Stomach smooth muscle (tissue), 2 donors: Measurements from ENCODE around the gene OSTC.

Experiments used
- H3K27ac ChIP-seq: one replicate; pipeline ENCODE4 v1.7.0; 2013; ENCODE audit warnings: mild to moderate bottlenecking, low read length, inconsistent platforms
- H3K27me3 ChIP-seq, 2 donors: one replicate each; pipeline ENCODE4 v1.7.0; 2013; ENCODE audit warnings: low read length in 2 of 2; ENCODE audit not compliant: insufficient read depth in 2 of 2, control insufficient read depth in 1 of 2
- H3K36me3 ChIP-seq, 2 donors: one replicate each; pipeline ENCODE4 v1.7.0; 2013; ENCODE audit warnings: low read length in 2 of 2; ENCODE audit not compliant: control insufficient read depth in 2 of 2, insufficient read depth in 2 of 2
- H3K4me1 ChIP-seq: one replicate; pipeline ENCODE4 v1.7.0; 2013; ENCODE audit warnings: low read length; ENCODE audit not compliant: control insufficient read depth, insufficient read depth
- H3K4me3 ChIP-seq, 2 donors: one replicate each; pipeline ENCODE4 v1.7.0; 2013; ENCODE audit warnings: low read length in 2 of 2
- H3K9ac ChIP-seq, 2 donors: one replicate each; pipeline ENCODE4 v1.7.0; 2013; ENCODE audit warnings: low read length in 2 of 2, mild to moderate bottlenecking in 1 of 2
- H3K9me3 ChIP-seq, 2 donors: one replicate each; pipeline ENCODE4 v1.7.0; 2013; ENCODE audit warnings: low read length in 2 of 2; ENCODE audit not compliant: control insufficient read depth in 2 of 2
- donor health status: healthy.
- donor health status: Pancreatic carcinoma.

Gene OSTC

DNA sequence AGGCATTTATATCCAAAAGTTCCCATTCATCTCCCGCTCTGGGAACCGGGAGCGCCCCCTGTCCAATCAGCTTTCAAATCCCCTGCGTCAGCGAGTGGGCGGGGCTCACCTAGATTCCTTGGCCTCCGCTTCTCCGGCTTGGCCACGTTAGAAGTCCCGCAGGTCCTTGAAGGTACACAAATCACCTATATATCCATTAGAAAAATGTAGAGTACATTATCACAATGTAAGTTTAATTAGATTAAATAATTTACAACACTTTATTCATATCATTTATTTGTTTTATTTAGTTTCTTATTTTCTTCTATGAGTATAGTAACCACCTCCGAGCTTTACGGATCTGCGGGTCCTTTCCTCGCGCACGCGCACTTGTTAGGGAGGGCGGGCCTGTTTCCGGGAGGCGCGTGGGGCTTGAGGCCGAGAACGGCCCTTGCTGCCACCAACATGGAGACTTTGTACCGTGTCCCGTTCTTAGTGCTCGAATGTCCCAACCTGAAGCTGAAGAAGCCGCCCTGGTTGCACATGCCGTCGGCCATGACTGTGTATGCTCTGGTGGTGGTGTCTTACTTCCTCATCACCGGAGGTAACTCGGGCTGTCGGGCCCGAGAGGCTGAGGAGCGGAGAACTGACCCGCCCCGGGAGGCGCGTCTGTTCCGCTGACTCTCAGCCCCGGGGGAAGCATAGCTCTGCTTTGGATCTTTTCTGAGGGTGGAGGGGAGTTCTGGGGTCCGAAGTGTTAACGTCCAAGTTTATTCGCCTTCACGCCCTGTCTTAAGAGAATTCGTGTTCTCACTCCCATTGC, at the start of gene OSTC:
Gene OSTC, plus strand, starts transcription at position 388 of the 802 bp plus-strand sequence. Its CDS starts 57 bp downstream, at position 445.
- Histone ChIP-seq H3K27me3 (no peaks in the 10 kb centered on the region), H3K36me3 (no peaks in the 10 kb centered on the region)

DNA sequence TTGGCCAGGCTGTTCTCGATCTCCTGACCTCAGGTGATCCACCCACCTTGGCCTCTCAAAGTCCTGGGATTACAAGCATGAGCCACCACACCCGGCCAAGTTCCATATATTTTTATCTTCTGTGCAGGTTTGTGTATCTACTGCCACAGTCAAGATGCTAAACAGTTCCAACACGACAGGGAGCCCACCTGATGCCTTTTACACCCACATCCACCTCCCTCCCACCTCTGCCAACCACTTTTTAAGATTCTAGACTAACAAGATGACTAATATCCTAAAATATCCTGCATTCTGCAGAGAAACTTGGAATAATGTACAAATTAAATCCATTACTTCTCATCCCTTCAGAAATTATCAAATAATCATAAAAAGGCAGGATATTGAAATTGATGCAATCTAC, 49.3 kb upstream of the OSTC start:
- H3K4me3 ChIP-seq, result no peak overlapping the region
- no peaks in the 10 kb centered on the region for H3K36me3 ChIP-seq
- no peak overlapping the region for H3K27ac ChIP-seq
- H3K9me3 ChIP-seq, result no peaks in the 10 kb centered on the region
- H3K9ac ChIP-seq, result no peak overlapping the region
- no peaks in the 10 kb centered on the region for H3K27me3 ChIP-seq
- no peaks in the 10 kb centered on the region for H3K4me1 ChIP-seq

More for the DNA sequence above, at the start of gene OSTC:
- Histone ChIP-seq H3K9ac (peak within 1 kb of the TSS; percentile 74 to 83), H3K27ac (peak within 1 kb of the TSS; percentile 83), H3K4me1 (no peaks in the 10 kb centered on the region), H3K4me3 (peak within 1 kb of the TSS; percentile 79 to 84), H3K9me3 (no peaks in the 10 kb centered on the region)

DNA sequence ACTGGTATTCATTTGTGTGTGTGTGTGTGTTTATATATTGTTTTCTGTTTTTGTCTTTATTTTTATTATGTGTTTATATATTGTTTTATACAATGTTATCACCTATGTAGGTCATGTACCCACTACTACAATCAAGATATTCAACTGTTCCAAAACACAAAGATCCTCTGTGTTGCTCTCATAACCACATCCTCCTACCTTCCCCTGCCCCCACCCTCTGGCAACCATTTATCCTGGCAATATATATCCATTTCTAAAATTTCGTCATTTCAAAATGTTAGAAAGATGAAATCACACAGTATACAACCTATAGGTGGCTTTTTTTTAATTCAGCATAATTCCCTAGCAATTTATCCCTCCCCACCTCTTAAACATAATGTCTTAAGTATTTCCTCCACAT, 48.9 kb upstream of the OSTC start:
- no peak overlapping the region for H3K4me3 ChIP-seq
- H3K9me3 ChIP-seq, result no peaks in the 10 kb centered on the region
- no peaks in the 10 kb centered on the region for H3K4me1 ChIP-seq
- H3K9ac ChIP-seq, result no peak overlapping the region
- H3K27ac ChIP-seq, result no peak overlapping the region
- H3K36me3 ChIP-seq, result no peaks in the 10 kb centered on the region
- no peaks in the 10 kb centered on the region for H3K27me3 ChIP-seq

DNA sequence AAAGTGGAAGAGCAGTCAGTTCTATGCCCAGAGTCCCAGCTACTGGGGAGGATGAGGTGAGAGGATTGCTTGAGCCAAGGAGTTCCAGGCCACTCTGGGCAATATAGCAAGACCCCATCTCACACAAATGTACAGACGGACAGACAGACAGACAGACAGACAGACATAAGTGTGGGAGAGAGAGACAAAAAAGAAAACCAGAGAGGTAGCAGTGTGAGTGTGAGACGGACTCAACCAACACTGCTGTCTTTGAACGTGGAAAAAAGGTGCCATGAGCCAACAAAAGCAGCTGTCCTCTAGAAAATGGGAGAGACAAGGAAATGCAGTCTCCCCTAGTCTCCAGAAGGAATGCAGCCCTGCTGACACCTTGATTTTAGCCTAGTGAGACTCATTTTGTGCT, 48.2 kb upstream of the OSTC start:
- Histone ChIP-seq H3K9ac (no peak overlapping the region), H3K4me3 (no peak overlapping the region), H3K27me3 (no peaks in the 10 kb centered on the region), H3K27ac (no peak overlapping the region), H3K9me3 (no peaks in the 10 kb centered on the region), H3K36me3 (no peaks in the 10 kb centered on the region), H3K4me1 (no peaks in the 10 kb centered on the region)

DNA sequence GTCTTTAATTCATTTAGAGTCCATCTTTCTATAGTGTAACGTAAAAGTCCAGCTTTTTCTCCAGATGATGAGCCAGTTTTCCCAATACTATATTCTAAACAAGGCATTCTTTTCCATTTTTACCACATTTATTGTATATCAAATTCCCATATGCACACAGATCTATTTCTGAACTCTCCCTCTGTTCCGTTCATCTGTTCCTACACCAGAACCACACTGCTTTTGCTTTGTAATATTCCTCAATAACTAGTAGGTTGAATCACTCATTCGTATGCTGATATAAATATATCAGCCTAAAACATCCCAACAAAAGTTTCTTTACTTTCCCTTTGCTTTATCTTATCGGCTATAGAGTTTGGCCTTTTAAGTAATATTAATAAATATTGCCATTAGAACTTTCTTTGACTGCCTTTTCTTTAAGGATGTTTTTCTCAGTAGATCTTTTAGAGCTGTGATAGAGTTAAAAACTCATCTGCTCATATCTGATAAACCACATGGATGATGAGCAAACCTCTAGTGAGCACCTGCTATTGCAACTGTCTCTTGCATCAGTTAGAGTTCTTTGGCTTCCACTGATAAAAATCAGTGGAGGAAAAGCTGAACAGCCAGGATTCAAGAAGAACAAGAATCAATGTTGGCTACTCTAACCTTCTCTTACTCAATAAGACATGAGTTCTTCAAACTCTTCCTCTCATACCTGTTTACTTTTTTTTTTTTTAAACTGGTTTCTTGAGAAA, 43.2 kb upstream of the OSTC start:
- H3K9ac ChIP-seq, result no peak overlapping the region
- no peaks in the 10 kb centered on the region for H3K27me3 ChIP-seq
- no peaks in the 10 kb centered on the region for H3K9me3 ChIP-seq
- H3K4me1 ChIP-seq, result no peaks in the 10 kb centered on the region
- no peak overlapping the region for H3K27ac ChIP-seq
- no peaks in the 10 kb centered on the region for H3K36me3 ChIP-seq
- H3K4me3 ChIP-seq, result no peak overlapping the region

DNA sequence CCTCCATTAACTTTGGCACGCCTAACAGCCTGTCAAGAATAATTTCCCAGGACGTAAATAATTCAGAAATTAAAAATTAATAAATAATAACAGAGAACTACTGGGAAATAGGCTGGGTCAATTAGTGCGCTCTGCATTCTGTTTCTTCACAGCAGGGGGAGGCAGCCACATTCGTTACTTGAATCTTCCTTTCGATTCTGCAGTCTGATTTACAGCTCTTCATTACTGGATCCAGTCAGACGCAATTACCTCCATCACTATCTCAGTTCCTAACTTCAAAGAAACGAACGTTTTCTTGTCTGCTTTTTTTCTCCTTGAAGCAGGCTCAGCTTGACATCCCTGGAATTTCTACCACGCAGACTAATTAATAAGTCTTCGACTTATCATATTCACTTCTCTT, 39.0 kb upstream of the OSTC start:
- Histone ChIP-seq H3K9ac (no peak overlapping the region), H3K9me3 (no peaks in the 10 kb centered on the region), H3K4me3 (peak overlapping the region in 1 of 2 donors; percentile 40), H3K4me1 (no peaks in the 10 kb centered on the region), H3K27ac (no peak overlapping the region), H3K36me3 (no peaks in the 10 kb centered on the region), H3K27me3 (no peaks in the 10 kb centered on the region)

DNA sequence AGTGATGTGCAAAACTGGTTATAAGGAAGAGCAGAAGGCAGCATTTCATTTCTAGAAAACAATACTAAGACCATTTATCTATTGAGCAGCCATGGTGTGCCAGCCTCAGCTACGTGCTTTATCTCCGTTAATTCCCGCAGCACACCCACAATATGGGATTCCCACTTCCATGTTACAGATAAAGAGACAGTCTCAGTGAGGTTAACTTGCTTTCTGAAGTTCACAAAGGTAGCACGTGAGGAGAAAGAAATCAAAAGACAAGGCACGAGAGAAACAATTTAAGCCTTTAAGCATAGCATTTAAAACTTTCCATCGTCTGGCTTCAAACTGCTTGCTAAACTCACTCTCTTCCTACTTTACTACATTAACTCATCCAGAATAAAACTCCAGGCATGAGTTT, 38.0 kb upstream of the OSTC start:
- Histone ChIP-seq H3K4me3 (no peak overlapping the region), H3K9ac (no peak overlapping the region), H3K27ac (no peak overlapping the region), H3K36me3 (no peaks in the 10 kb centered on the region), H3K9me3 (no peaks in the 10 kb centered on the region), H3K4me1 (no peaks in the 10 kb centered on the region), H3K27me3 (no peaks in the 10 kb centered on the region)

DNA sequence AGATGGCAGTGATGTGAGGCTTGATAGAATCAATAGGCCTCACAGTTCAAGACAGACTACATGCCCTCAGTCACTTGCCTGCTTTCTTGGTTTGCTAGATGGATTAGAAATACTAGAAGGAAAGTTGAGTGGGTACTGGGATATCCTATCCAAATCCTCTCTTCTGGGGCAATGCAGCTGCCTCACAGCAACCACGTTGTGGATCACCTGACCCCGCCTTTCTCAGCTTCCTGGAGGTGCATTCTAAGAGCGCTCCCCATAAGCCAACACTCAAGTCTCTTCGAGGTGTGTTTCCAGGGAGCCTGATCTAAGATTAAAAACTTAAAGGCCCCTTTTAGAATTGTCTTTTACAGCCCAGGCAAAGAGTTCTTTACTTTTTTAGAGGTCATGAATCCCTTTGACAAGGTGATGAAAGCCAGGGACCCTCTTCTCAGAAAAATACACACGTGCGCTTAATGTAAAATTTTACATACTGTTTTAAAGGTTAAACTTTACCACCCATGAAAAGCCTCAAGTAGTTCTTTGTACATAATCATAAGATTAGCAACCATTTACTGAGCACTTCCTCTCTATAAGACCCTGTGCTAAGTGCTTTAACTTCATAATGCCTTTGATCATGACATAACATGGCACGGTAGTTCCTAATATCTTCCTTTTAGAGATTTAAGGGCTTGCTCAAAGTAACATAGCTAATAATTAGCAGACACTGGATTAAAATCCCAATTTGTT, 30.9 kb upstream of the OSTC start:
- peaks cover 11% of the 10 kb centered on the region for H3K4me1 ChIP-seq
- no peaks in the 10 kb centered on the region for H3K9me3 ChIP-seq
- peak overlapping the region; percentile 55 to 73 for H3K9ac ChIP-seq
- peak overlapping the region; percentile 62 to 99 for H3K4me3 ChIP-seq
- peak overlapping the region; percentile 83 for H3K27ac ChIP-seq
- no peaks in the 10 kb centered on the region for H3K27me3 ChIP-seq
- peaks cover 18 to 24% of the 10 kb centered on the region in 2 donors for H3K36me3 ChIP-seq

DNA sequence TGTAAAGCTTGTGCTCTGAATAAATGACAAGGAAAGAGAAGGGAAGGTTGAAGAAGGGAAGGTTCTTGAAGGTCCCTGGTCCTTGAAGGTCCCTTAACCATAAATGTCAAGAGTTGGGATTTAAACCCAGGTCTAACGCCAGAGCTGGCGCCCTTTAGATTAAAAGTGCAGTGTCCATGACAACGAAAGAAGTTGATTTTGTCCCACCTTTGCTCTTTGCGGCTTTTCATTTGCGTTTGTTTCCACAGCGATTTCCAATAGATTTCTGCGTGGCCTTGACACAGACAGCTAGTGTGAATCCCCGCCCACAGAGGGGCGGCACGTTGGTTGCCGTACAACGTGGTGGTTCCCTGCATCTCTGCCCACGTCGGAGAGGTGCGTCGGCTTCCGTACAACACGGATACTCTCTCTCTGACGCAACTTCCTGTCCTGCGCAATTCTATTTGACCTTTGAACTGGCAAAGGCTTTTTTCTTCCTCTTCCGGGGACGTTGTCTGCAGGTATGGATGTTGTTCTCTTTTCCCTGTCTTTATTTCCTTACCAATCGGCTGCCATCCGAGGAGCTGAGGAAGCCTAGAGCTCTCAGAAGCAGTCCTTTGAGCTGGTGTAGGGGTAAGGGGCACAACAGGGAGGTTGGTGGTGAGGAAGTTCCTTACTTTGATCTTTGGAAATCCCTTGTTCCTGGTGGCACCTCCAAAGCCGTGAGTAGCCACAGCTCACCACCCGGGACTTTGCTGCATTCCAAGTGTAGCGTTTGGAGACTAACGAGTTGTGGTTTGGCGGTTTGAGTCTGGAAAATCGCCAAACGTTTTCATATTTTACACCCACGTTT, 30.1 kb upstream of the OSTC start, which contains the start of gene RPL34:
Gene RPL34, plus strand, starts transcription at position 476 of the 832 bp plus-strand sequence. CDS start 1,384 bp downstream, outside the sequence.
- Histone ChIP-seq H3K4me3 (peak within 1 kb of the TSS; percentile 93 to 99), H3K4me1 (peaks cover 11% of the 10 kb centered on the region), H3K27me3 (no peaks in the 10 kb centered on the region), H3K9ac (peak within 1 kb of the TSS; percentile 85 to 95), H3K27ac (peak within 1 kb of the TSS; percentile 83), H3K36me3 (peaks cover 24% of the 10 kb centered on the region in 2 donors), H3K9me3 (no peaks in the 10 kb centered on the region)
